Endodermal cell (in vitro differentiated cells): ENCODE measurements around the gene NADK2. TPM values are rescaled to one million over a fixed set of nuclear protein-coding genes. Genes with fewer than 3 reads are reported as not detected.

Source experiments
- DNase-seq: peaks from one replicate; pipeline ENCODE4 v3.0.0-alpha.2; 2017
- H3K27ac ChIP-seq: 2 replicates; pipeline ENCODE4 v1.5.1; 2013; ENCODE audit warnings: mild to moderate bottlenecking, low read depth, low read length, moderate library complexity
- H3K27me3 ChIP-seq: 2 replicates; pipeline ENCODE4 v1.6.1; 2013; ENCODE audit warnings: mild to moderate bottlenecking, low read length, moderate library complexity; ENCODE audit not compliant: insufficient read depth, control insufficient read depth, poor library complexity, severe bottlenecking
- H3K36me3 ChIP-seq: 2 replicates; pipeline ENCODE4 v1.7.0; 2013; ENCODE audit warnings: mild to moderate bottlenecking, low read length, moderate library complexity; ENCODE audit not compliant: control insufficient read depth, insufficient read depth
- H3K4me1 ChIP-seq: one replicate; pipeline ENCODE4 v1.7.0; 2013; ENCODE audit warnings: low read length; ENCODE audit not compliant: control insufficient read depth, insufficient read depth
- H3K4me3 ChIP-seq: 2 replicates; pipeline ENCODE4 v1.5.1; 2013; ENCODE audit warnings: mild to moderate bottlenecking, low read length, moderate library complexity
- H3K9ac ChIP-seq: 2 replicates; pipeline ENCODE4 v1.6.1; 2013; ENCODE audit warnings: mild to moderate bottlenecking, low read length, moderate library complexity; ENCODE audit not compliant: poor library complexity, severe bottlenecking; ENCODE audit errors: extremely low read depth
- H3K9me3 ChIP-seq: 2 replicates; pipeline ENCODE4 v1.6.1; 2013; ENCODE audit warnings: mild to moderate bottlenecking, low read length, moderate library complexity; ENCODE audit not compliant: control insufficient read depth
- H3K27ac Mint-ChIP-seq: 2 replicates; pipeline ENCODE4 v1.8.0; 2020; ENCODE audit warnings: mixed read lengths
- H3K27me3 Mint-ChIP-seq: 2 replicates; pipeline ENCODE4 v1.8.0; 2021; ENCODE audit warnings: mild to moderate bottlenecking, mixed read lengths; ENCODE audit not compliant: insufficient read depth
- H3K36me3 Mint-ChIP-seq: 2 replicates; pipeline ENCODE4 v1.8.0; 2020; ENCODE audit warnings: low read depth, mixed read lengths
- H3K4me1 Mint-ChIP-seq: 2 replicates; pipeline ENCODE4 v1.8.0; 2020; ENCODE audit warnings: mixed read lengths
- H3K4me3 Mint-ChIP-seq: 2 replicates; pipeline ENCODE4 v1.8.0; 2020; ENCODE audit warnings: mild to moderate bottlenecking, moderate library complexity, mixed read lengths
- H3K9me3 Mint-ChIP-seq: 2 replicates; pipeline ENCODE4 v1.8.0; 2020; ENCODE audit warnings: mild to moderate bottlenecking, mixed read lengths
- WGBS, 2 experiments: methylation state at CpG; one replicate each; pipeline versions ENCODE4 v1.1.5 to v1.1.7; 2013; ENCODE audit warnings: missing lambda C conversion rate in 2 of 2, mixed read lengths in 1 of 2; ENCODE audit not compliant: insufficient coverage in 1 of 2, insufficient read length in 1 of 2; 5-methylcytosine and 5-hydroxymethylcytosine counted together
- total RNA-seq, 2 donors: library from RNA; stranded (reverse); fragmentation: NEBNext Ultra II Directional in 1 of 2; extraction: Animal tissue kit (Norgen Biotek cat#: 25700) in 1 of 2; gene quantifications; 2 replicates in 1 of 2; 3 replicates in 1 of 2; pipeline ENCODE4 v1.2.1, GENCODE V29; 2021
- TF ChIP-seq, protein P1 (sequence below): fragments of 200-600 bp; sonication (generic); conservative IDR thresholded peaks from 2 replicates; pipeline ENCODE4 v1.5.0; 2021; ENCODE audit warnings: antibody characterized with exemption, mild to moderate bottlenecking

Gene NADK2
- total RNA-seq, 2 donors from 2014 or later: 27.5 to 44.5 TPM

DNA sequence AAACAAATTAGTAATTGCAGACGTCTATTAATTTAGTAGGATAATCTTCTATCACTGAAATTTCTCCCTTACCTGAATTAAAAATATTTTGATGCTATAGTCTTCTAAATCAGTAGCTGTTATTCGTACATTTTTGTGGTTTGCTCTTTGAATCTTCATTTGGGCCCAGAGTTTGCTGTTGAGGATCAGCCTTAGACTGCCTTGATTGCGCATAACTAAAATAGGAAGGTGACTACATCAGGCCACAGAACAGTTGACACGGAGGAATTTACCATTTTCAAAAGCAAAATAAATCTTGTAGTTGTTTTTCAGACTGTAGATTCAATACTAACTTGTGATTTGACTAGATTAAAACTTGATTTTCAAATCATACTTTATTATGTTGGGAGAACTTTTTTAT, 11.8 kb upstream of the NADK2 start:
- Histone ChIP-seq H3K9me3 (no peaks in the 10 kb centered on the region), H3K27me3 (no peaks in the 10 kb centered on the region), H3K9ac (no peak overlapping the region), H3K4me1 (no peaks in the 10 kb centered on the region), H3K36me3 (no peaks in the 10 kb centered on the region), H3K27ac (no peak overlapping the region), H3K4me3 (no peak overlapping the region)
- DNase-seq: no peak
- TF ChIP-seq, protein P1, sequence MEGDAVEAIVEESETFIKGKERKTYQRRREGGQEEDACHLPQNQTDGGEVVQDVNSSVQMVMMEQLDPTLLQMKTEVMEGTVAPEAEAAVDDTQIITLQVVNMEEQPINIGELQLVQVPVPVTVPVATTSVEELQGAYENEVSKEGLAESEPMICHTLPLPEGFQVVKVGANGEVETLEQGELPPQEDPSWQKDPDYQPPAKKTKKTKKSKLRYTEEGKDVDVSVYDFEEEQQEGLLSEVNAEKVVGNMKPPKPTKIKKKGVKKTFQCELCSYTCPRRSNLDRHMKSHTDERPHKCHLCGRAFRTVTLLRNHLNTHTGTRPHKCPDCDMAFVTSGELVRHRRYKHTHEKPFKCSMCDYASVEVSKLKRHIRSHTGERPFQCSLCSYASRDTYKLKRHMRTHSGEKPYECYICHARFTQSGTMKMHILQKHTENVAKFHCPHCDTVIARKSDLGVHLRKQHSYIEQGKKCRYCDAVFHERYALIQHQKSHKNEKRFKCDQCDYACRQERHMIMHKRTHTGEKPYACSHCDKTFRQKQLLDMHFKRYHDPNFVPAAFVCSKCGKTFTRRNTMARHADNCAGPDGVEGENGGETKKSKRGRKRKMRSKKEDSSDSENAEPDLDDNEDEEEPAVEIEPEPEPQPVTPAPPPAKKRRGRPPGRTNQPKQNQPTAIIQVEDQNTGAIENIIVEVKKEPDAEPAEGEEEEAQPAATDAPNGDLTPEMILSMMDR: no peak
- no peaks in the 10 kb centered on the region for H3K36me3 Mint-ChIP-seq
- H3K4me1 Mint-ChIP-seq: no peaks in the 10 kb centered on the region
- no peak overlapping the region for H3K27ac Mint-ChIP-seq
- WGBS, 2 experiments: 65 to 100% methylated on average over 1 to 3 of the region's 4 CpGs
- H3K27me3 Mint-ChIP-seq: no peaks in the 10 kb centered on the region
- H3K4me3 Mint-ChIP-seq: no peak overlapping the region
- no peaks in the 10 kb centered on the region for H3K9me3 Mint-ChIP-seq

DNA sequence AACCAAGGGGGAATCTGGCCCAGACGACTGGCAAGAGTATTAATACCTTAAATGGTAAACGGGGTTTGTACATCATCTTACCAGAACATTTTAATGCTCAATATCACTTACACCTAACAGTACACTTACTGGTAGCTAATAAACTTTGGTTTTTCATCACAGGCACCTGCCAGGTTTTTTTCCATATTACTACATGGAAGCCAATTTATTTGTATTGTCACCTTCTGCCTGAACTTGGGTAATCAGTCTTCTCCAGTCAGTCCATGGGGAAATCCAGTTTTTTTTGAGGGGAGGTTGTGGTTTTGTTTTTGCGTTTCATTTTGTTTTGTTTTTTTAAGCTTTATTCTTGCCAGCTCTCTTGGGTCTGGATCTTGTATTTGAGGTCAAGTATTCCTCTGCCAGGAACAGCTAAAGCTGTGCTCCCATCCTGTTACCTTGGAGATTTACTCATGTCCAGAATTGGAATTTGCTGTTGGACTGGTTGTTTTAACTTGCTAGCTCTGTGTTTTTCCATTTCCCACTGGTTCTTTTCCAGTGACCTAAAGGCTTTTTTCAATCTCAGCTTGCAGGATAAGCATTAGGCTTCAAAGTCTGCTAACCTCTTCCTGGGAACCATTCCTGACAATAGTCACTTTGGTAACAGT, 11.1 kb upstream of the NADK2 start:
- no peaks in the 10 kb centered on the region for H3K9me3 ChIP-seq
- Mint-ChIP-seq H3K27me3 (no peaks in the 10 kb centered on the region), H3K4me1 (no peaks in the 10 kb centered on the region), H3K36me3 (no peaks in the 10 kb centered on the region), H3K9me3 (no peaks in the 10 kb centered on the region), H3K4me3 (no peak overlapping the region), H3K27ac (no peak overlapping the region)
- no peak for DNase-seq
- H3K4me1 ChIP-seq: no peaks in the 10 kb centered on the region
- H3K27ac ChIP-seq: no peak overlapping the region
- TF ChIP-seq, protein P1: no peak
- no peaks in the 10 kb centered on the region for H3K36me3 ChIP-seq
- no peak overlapping the region for H3K4me3 ChIP-seq
- H3K27me3 ChIP-seq: no peaks in the 10 kb centered on the region
- H3K9ac ChIP-seq: no peak overlapping the region
- WGBS, 2 experiments: 88 to 100% methylated on average over 1 to 3 of the region's 3 CpGs

DNA sequence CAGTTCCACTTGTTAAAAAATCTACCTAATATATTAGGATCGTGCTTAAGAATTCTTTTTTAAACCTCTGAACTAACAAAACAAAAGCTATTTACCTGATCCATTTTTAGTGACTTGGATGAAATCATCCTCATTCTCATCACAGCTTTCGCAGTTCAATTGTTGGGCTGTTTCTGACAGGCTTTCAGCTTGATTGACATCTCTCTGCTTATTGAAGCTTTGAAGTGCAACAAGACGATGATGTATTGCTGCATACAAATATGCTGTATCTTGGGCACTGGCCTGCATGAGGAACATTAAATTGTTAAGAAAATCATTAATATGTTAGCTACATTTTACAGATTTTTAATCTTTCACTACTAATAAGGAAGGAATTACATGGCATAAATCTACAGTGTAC, 9.5 kb upstream of the NADK2 start:
- H3K4me1 ChIP-seq: no peaks in the 10 kb centered on the region
- no peaks in the 10 kb centered on the region for H3K27me3 Mint-ChIP-seq
- no peak overlapping the region for H3K27ac ChIP-seq
- no peak overlapping the region for H3K27ac Mint-ChIP-seq
- WGBS, 2 experiments: 83 to 94% methylated on average over 2 to 3 of the region's 3 CpGs
- no peak overlapping the region for H3K9ac ChIP-seq
- no peaks in the 10 kb centered on the region for H3K9me3 ChIP-seq
- no peaks in the 10 kb centered on the region for H3K36me3 ChIP-seq
- no peaks in the 10 kb centered on the region for H3K36me3 Mint-ChIP-seq
- no peak overlapping the region for H3K4me3 ChIP-seq
- H3K4me1 Mint-ChIP-seq: no peaks in the 10 kb centered on the region
- TF ChIP-seq, protein P1: no peak
- no peak overlapping the region for H3K4me3 Mint-ChIP-seq
- DNase-seq: no peak
- H3K9me3 Mint-ChIP-seq: no peaks in the 10 kb centered on the region
- no peaks in the 10 kb centered on the region for H3K27me3 ChIP-seq
